SK-N-SH (cell line): Measurements from ENCODE around the gene UBE2E2.

Source experiments
- CTCF ChIP-seq: fragments of 200-600 bp; sonication (generic); IDR thresholded peaks from 2 replicates; pipeline ENCODE4 v1.6.1; 2017; ENCODE audit warnings: antibody characterized with exemption, mild to moderate bottlenecking, moderate library complexity
- MXI1 ChIP-seq: IDR thresholded peaks from 2 replicates; pipeline ENCODE4 v1.6.1; 2012; ENCODE audit warnings: mild to moderate bottlenecking, low read depth, low read length, improper control_type of control experiment
- NFIC ChIP-seq: IDR thresholded peaks from 2 replicates; pipeline ENCODE4 v1.4.0; 2012; ENCODE audit warnings: borderline replicate concordance

- TF ChIP-seq CTCF (no peak), NFIC (no peak), MXI1 (no peak)
Measured at GRCh38 chr3:23626442-23626841, 423.3 kb downstream of the UBE2E2 start.
